Lower lobe of right lung (tissue), 2 donors: ENCODE data around the gene CSMD2. TPM values are rescaled to one million over a fixed set of nuclear protein-coding genes. Genes with fewer than 3 reads are reported as not detected.
A peak's percentile ranks its signal among the peaks of the same experiment; 100 is the strongest.

Experiments used
- ATAC-seq, 2 donors: fragments of 200-7000 bp; cut with Tn5 transposase; one replicate each; pipeline ENCODE4 v1.9.1; 2020 to 2022; ENCODE audit warnings: mild to moderate bottlenecking in 2 of 2, moderate library complexity in 2 of 2
- DNase-seq: peaks from one replicate; pipeline ENCODE4 v3.0.0-alpha.2; 2020
- H3K27ac ChIP-seq: fragments of 200-600 bp; one replicate; pipeline ENCODE4 v1.8.0; 2022
- H3K27me3 ChIP-seq: fragments of 200-600 bp; one replicate; pipeline ENCODE4 v1.8.0; 2022; ENCODE audit warnings: low read depth
- H3K36me3 ChIP-seq: fragments of 200-600 bp; one replicate; pipeline ENCODE4 v1.8.0; 2022; ENCODE audit warnings: mild to moderate bottlenecking
- H3K4me1 ChIP-seq: fragments of 200-600 bp; one replicate; pipeline ENCODE4 v1.8.0; 2022
- H3K4me3 ChIP-seq: fragments of 200-600 bp; one replicate; pipeline ENCODE4 v1.8.0; 2022; ENCODE audit warnings: mild to moderate bottlenecking
- H3K9me3 ChIP-seq: fragments of 200-600 bp; one replicate; pipeline ENCODE4 v1.8.0; 2022
- CTCF ChIP-seq: fragments of 200-600 bp; IDR thresholded peaks from one replicate; pipeline ENCODE4 v1.8.0; 2022; ENCODE audit warnings: antibody characterized with exemption, mild to moderate bottlenecking
- intact Hi-C: fragments of 100-400 bp; cut with DNase I; formaldehyde crosslinking; loops from one replicate; pipeline ENCODE4 v1.11.0; 2022
- total RNA-seq: library from RNA; stranded (reverse); fragmentation: NEBNext Ultra II Directional; extraction: Animal tissue kit (Norgen Biotek cat#: 25700); gene quantifications from one replicate; pipeline ENCODE4 v1.2.1, GENCODE V29; 2021
- donor health status: DM: no; HTN: yes; CAD: no; lungs with severe emphysema.

CSMD2 gene
- total RNA-seq, 1 donor from 2014 or later, result 1.1 TPM

- no peak overlapping the region for H3K27ac ChIP-seq
Observed at GRCh38 chr1:33985656-33986055, 179.4 kb downstream of the CSMD2 start.

DNA sequence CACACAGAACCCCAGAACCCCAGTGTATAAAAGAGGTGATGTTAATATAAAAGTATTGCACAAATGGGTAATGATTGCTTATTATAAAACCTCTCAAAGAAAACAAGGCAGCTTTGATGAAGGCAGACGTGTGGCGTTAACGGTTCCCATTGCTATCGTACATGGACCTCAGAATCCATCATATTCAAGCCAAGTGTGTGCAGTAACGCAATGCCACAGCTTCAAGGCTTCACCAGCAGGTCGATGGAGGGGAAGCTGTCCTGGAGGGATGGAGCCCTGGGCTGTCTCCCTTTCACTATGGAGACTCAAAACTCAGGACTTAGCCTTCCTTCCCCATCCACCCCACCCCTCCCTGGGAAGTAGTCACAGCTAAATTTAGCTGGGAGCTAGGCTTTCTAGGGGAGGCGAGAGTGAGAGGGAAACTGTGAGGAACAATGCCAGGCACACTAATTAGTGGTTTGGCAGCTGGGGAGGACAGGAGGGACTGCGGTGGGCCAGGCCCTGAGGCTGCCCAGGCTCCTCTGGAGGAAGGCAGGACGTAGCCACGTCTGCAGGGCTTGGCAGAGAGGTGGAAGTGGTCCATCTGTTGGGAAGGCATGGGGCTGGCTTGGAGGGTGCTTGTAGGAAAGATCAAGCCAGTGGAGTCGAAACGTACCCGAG lies 180.0 kb downstream of the CSMD2 start:
- intact Hi-C loops, result no loop called here
- Histone ChIP-seq H3K36me3 (no peaks in the 10 kb centered on the region), H3K4me1 (no peaks in the 10 kb centered on the region), H3K4me3 (no peak overlapping the region), H3K27me3 (no peaks in the 10 kb centered on the region), H3K9me3 (no peaks in the 10 kb centered on the region), H3K27ac (no peak overlapping the region)
- ATAC-seq, result peak in 1 of 2 donors; percentile 33
- no peak for TF ChIP-seq CTCF
- no peak for DNase-seq

More at GRCh38 chr1:33985656-33986055, 179.4 kb downstream of the CSMD2 start:
- intact Hi-C loops, result no loop called here
- H3K4me3 ChIP-seq, result no peak overlapping the region
- H3K27me3 ChIP-seq, result no peaks in the 10 kb centered on the region
- TF ChIP-seq CTCF, result no peak
- ATAC-seq (no peak), DNase-seq (no peak)
- no peaks in the 10 kb centered on the region for H3K9me3 ChIP-seq
- no peaks in the 10 kb centered on the region for H3K36me3 ChIP-seq
- no peaks in the 10 kb centered on the region for H3K4me1 ChIP-seq

- Histone ChIP-seq H3K9me3 (no peaks in the 10 kb centered on the region), H3K27ac (no peak overlapping the region), H3K27me3 (no peaks in the 10 kb centered on the region), H3K4me3 (no peak overlapping the region), H3K4me1 (no peaks in the 10 kb centered on the region), H3K36me3 (no peaks in the 10 kb centered on the region)
- intact Hi-C loops, result no loop called here
- no peak for ATAC-seq
- DNase-seq, result no peak
- no peak for TF ChIP-seq CTCF
Observed at GRCh38 chr1:33982419-33982818, 182.6 kb downstream of the CSMD2 start.

- Histone ChIP-seq H3K4me1 (no peaks in the 10 kb centered on the region), H3K9me3 (no peaks in the 10 kb centered on the region), H3K27me3 (no peaks in the 10 kb centered on the region), H3K4me3 (no peak overlapping the region), H3K27ac (no peak overlapping the region), H3K36me3 (no peaks in the 10 kb centered on the region)
- DNase-seq (no peak), ATAC-seq (no peak)
- no peak for TF ChIP-seq CTCF
- intact Hi-C loops, result no loop called here
Observed at GRCh38 chr1:33979341-33979740, 185.7 kb downstream of the CSMD2 start.

- Histone ChIP-seq H3K4me3 (no peak overlapping the region), H3K36me3 (no peaks in the 10 kb centered on the region), H3K4me1 (no peaks in the 10 kb centered on the region), H3K27ac (no peak overlapping the region), H3K27me3 (no peaks in the 10 kb centered on the region), H3K9me3 (no peaks in the 10 kb centered on the region)
- intact Hi-C loops, result no loop called here
- ATAC-seq, result no peak
- no peak for DNase-seq
- no peak for TF ChIP-seq CTCF
Observed at GRCh38 chr1:33975961-33976360, 189.1 kb downstream of the CSMD2 start.
